ENCODE measurements around the gene ID2. TPM values are rescaled to one million over a fixed set of nuclear protein-coding genes. Genes with fewer than 3 reads are reported as not detected.

The ID2 gene
- total RNA-seq, 4 donors from 2014 or later = 329 to 437 (median 382) TPM

DNA sequence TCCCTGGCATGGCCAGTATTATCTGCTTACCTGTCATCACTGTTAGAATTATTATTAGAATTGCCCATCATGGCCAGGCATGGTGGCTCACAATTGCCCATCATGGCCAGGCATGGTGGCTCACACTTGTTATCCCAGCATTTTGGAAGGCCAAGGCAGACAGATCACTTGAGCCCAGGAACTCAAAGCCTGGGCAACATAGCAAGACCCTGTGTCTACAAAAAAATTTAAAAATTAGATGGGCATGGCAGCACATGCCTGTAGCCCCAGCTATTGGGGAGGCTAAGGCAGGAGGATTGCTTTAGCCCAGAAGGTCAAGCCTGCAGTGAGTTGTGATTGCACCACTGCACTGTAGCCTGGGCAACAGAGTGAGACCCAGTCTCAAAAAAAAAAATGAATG lies 27.4 kb upstream of the ID2 start:
- H3K9me3 ChIP-seq = no peaks in the 10 kb centered on the region
- intact Hi-C loops (cut with DNase I; ENCODE audit: low total_unique reads) (no loop called here), in situ Hi-C loops (cut with MboI; ENCODE audit: low pct_ligation_motif_present in 1 of 4, low pct_unique_long_range_greater_than_20kb in 1 of 4, low sequenced_read_pairs in 3 of 4) (no loop called here)
- no peak for DNase-seq
- H3K4me3 ChIP-seq = no peak overlapping the region
- H3K36me3 ChIP-seq = no peaks in the 10 kb centered on the region
- H3K27me3 ChIP-seq = no peaks in the 10 kb centered on the region
- no peak overlapping the region for H3K27ac ChIP-seq
- H3K4me1 ChIP-seq = no peaks in the 10 kb centered on the region
- TF ChIP-seq POLR2A (IDR thresholded peaks at IDR 0.05) = no peak

DNA sequence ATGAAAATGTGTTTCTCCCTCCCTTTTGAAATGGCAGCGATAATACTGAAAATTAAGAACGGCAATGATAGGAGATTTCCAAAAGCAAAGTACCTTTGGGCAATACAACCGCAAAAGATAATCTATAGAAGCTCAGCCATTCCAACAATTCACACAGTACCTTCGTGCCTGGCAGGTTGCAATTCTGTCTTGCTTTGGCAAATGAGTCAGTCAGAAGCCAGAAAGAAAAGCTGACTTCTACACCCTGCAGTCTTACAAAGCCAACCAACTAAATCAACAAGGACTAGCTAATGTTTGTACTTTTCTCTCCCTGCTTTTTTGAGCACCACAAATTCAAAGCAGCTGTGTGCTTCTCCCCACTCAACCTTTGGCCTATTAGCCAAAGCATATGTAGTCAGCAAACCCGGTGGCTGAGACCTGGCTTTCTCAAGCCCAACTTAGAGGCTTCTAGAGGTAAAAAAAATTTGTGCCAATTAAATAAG lies 25.7 kb upstream of the ID2 start:
- Histone ChIP-seq H3K4me3 (no peak overlapping the region), H3K36me3 (no peaks in the 10 kb centered on the region), H3K9me3 (no peaks in the 10 kb centered on the region), H3K27ac (no peak overlapping the region), H3K27me3 (no peaks in the 10 kb centered on the region), H3K4me1 (no peaks in the 10 kb centered on the region)
- in situ Hi-C loops (cut with MboI; ENCODE audit: low pct_ligation_motif_present in 1 of 4, low pct_unique_long_range_greater_than_20kb in 1 of 4, low sequenced_read_pairs in 3 of 4) (no loop called here), intact Hi-C loops (cut with DNase I; ENCODE audit: low total_unique reads) (no loop called here)
- WGBS, 2 donors (ENCODE audit: low coverage in 1 of 2) = 88 to 95% methylated on average over 4 to 5 of the region's 5 CpGs
- TF ChIP-seq POLR2AphosphoS5 (IDR thresholded peaks at IDR 0.05) (no peak), POLR2A (IDR thresholded peaks at IDR 0.05) (no peak), EP300 (IDR thresholded peaks at IDR 0.05; ENCODE audit: low read depth) (no peak)
- TF ChIP-seq, protein P1, sequence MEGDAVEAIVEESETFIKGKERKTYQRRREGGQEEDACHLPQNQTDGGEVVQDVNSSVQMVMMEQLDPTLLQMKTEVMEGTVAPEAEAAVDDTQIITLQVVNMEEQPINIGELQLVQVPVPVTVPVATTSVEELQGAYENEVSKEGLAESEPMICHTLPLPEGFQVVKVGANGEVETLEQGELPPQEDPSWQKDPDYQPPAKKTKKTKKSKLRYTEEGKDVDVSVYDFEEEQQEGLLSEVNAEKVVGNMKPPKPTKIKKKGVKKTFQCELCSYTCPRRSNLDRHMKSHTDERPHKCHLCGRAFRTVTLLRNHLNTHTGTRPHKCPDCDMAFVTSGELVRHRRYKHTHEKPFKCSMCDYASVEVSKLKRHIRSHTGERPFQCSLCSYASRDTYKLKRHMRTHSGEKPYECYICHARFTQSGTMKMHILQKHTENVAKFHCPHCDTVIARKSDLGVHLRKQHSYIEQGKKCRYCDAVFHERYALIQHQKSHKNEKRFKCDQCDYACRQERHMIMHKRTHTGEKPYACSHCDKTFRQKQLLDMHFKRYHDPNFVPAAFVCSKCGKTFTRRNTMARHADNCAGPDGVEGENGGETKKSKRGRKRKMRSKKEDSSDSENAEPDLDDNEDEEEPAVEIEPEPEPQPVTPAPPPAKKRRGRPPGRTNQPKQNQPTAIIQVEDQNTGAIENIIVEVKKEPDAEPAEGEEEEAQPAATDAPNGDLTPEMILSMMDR (IDR thresholded peaks at IDR 0.05) = no peak
- DNase-seq = no peak

DNA sequence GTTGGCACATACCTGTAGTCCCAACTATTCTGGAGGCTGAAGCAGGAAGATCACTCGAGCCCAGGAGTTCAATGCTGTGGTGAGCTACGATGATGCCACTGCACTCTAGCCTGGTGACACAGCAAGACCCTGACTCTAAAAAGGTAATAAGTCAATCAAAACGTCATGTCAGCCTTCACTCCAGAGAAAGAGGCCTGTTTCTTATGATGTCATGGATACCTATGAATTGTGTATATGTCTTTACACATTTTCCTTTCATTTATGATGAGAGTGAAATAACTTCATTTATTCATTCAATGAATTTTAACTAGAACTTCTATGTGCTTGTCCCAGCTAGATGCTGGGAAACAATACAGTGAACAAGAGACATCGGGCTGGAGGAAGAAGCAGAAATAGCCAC lies 25.0 kb upstream of the ID2 start:
- H3K4me1 ChIP-seq = peaks cover 0 to 4% (median under 1%) of the 10 kb centered on the region in 4 donors
- H3K4me3 ChIP-seq = no peak overlapping the region
- H3K9me3 ChIP-seq = no peaks in the 10 kb centered on the region
- H3K27me3 ChIP-seq = no peaks in the 10 kb centered on the region
- in situ Hi-C loops (cut with MboI; ENCODE audit: low pct_ligation_motif_present in 1 of 4, low pct_unique_long_range_greater_than_20kb in 1 of 4, low sequenced_read_pairs in 3 of 4) (no loop called here), intact Hi-C loops (cut with DNase I; ENCODE audit: low total_unique reads) (no loop called here)
- H3K27ac ChIP-seq = no peak overlapping the region
- WGBS, 2 donors (ENCODE audit: low coverage in 1 of 2) = 86 to 87% methylated on average over 4 of the region's 4 CpGs
- DNase-seq = no peak
- H3K36me3 ChIP-seq = no peaks in the 10 kb centered on the region
- TF ChIP-seq EP300 (IDR thresholded peaks at IDR 0.05; ENCODE audit: low read depth) = no peak
- TF ChIP-seq, protein P1 (IDR thresholded peaks at IDR 0.05) = no peak
- no peak for TF ChIP-seq POLR2A (IDR thresholded peaks at IDR 0.05)
- TF ChIP-seq POLR2AphosphoS5 (IDR thresholded peaks at IDR 0.05) = no peak

GRCh38 chr2:8657423-8658062 lies 24.3 kb upstream of the ID2 start:
- in situ Hi-C loops (cut with MboI; ENCODE audit: low pct_ligation_motif_present in 1 of 4, low pct_unique_long_range_greater_than_20kb in 1 of 4, low sequenced_read_pairs in 3 of 4) (no loop called here), intact Hi-C loops (cut with DNase I; ENCODE audit: low total_unique reads) (no loop called here)
- Histone ChIP-seq H3K4me3 (no peak overlapping the region), H3K36me3 (no peaks in the 10 kb centered on the region), H3K27me3 (no peaks in the 10 kb centered on the region), H3K9me3 (no peaks in the 10 kb centered on the region), H3K27ac (no peak overlapping the region), H3K4me1 (peaks cover 0 to 10% (median 7%) of the 10 kb centered on the region in 4 donors)
- 77 to 100% methylated on average over 1 to 17 of the region's 17 CpGs for WGBS, 2 donors (ENCODE audit: low coverage in 1 of 2)
- TF ChIP-seq EP300 (IDR thresholded peaks at IDR 0.05; ENCODE audit: low read depth) (no peak), POLR2A (IDR thresholded peaks at IDR 0.05) (no peak), POLR2AphosphoS5 (IDR thresholded peaks at IDR 0.05) (no peak)
- TF ChIP-seq, protein P1 (IDR thresholded peaks at IDR 0.05) = no peak
- no peak for DNase-seq

Data from transverse colon (tissue), 4 donors.